NCI-H1417 treated with DMSO at 0.1 percent for 48 hours (cell line): ENCODE data around the gene ABHD4.
"Not testable (repeated sequence)": the region's sequence is repeated elsewhere in the genome, so short reads cannot be mapped to it uniquely, and the experiment has no call there.

Source experiments
- DNase-seq: peaks from one replicate; lab custom pipeline; 2025; lab: John Stamatoyannopoulos, UW

ABHD4 gene

DNA sequence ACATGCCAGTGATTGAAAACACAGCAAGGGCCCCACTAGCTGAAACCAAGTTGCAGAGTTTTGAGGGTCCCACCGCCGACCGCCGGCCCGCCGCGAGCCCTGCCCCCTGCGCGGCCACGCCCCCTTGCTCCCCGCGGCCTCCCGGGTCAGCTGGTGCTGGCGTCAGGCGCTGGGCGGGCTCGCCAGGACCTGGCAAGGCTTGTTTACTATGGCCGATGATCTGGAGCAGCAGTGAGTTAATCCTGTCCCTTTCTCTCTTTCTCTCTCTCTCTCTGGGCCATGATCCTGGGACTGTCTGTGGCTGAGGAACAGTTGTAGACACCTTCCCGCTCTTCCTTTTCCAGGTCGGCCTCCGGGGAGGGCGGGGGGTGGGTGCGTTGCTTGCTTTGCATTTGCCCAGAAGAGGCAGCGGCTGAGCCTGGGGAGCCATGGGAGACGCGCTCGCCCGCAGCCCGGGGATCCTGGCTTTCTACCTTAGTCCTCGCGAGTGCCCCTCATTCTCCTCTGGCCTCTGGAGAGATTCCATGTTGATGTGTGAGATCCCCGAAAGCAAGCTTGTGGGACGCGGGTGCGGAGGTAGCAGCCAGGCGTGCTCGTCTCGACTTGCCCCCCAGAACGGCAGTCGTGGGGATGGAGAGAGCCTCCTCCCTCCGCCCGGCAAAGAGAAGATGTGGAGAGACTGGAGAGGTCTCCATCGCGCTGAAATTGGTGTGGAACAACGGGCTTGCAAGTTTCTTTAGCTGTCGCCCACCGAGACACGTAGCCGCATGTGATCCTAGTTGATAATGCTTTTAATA, at the start of gene ABHD4:
TSS of gene ABHD4 (plus strand) at position 202 of the 797 bp plus-strand sequence. CDS start at position 209, 7 bp downstream.
- no peak for DNase-seq

GRCh38 chr14:22549324-22549962, 48.7 kb upstream of the ABHD4 start:
- DNase-seq, result no peak

- no peak for DNase-seq
These were observed 48.0 kb upstream of the ABHD4 start for GRCh38 chr14:22549981-22550673.

GRCh38 chr14:22551605-22551997, 46.5 kb upstream of the ABHD4 start:
- no peak for DNase-seq

GRCh38 chr14:22552001-22552826, 45.9 kb upstream of the ABHD4 start:
- DNase-seq, result no peak

DNA sequence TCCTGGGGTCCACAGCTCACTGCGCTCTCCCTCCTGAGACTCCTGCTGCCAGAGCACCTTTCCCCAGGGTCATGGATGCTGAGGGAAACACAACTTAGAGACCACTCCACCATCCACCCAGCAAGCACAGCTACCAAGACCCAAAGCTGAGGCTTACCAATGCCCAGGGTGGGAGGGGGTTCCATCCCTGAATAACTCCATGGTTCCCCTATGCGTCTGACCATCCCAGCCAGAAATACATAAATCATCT, 45.3 kb upstream of the ABHD4 start:
- DNase-seq, result no peak

- no peak for DNase-seq
These were observed 44.7 kb upstream of the ABHD4 start for GRCh38 chr14:22553445-22553844.

DNA sequence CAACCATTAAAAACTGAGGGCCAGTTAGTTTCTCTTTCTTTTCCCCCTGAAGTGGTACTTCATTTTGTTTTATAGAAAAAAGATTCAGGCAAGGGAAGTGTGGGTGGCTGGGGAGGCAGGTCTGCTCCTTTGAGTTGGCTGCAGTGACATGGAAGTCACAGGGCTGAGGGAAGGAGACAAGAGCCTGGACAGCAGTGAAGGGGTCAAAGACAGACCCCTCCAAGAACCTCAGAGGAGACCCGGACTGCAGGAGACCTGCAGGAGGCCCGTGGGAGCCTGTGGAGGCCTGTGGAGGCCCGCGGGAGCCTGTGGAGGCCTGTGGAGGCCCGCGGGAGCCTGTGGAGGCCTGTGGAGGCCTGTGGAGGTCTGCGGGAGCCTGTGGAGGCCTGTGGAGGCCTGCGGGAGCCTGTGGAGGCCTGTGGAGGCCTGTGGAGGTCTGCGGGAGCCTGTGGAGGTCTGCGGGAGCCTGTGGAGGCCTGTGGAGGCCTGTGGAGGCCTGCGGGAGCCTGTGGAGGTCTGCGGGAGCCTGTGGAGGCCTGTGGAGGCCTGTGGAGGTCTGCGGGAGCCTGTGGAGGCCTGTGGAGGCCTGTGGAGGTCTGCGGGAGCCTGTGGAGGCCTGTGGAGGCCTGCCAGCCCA, 44.1 kb upstream of the ABHD4 start:
- not testable (repeated sequence) for DNase-seq

- DNase-seq, result no peak
These were observed 43.4 kb upstream of the ABHD4 start for GRCh38 chr14:22554498-22555383.

- DNase-seq, result no peak
These were observed 42.6 kb upstream of the ABHD4 start for GRCh38 chr14:22555384-22556011.

DNA sequence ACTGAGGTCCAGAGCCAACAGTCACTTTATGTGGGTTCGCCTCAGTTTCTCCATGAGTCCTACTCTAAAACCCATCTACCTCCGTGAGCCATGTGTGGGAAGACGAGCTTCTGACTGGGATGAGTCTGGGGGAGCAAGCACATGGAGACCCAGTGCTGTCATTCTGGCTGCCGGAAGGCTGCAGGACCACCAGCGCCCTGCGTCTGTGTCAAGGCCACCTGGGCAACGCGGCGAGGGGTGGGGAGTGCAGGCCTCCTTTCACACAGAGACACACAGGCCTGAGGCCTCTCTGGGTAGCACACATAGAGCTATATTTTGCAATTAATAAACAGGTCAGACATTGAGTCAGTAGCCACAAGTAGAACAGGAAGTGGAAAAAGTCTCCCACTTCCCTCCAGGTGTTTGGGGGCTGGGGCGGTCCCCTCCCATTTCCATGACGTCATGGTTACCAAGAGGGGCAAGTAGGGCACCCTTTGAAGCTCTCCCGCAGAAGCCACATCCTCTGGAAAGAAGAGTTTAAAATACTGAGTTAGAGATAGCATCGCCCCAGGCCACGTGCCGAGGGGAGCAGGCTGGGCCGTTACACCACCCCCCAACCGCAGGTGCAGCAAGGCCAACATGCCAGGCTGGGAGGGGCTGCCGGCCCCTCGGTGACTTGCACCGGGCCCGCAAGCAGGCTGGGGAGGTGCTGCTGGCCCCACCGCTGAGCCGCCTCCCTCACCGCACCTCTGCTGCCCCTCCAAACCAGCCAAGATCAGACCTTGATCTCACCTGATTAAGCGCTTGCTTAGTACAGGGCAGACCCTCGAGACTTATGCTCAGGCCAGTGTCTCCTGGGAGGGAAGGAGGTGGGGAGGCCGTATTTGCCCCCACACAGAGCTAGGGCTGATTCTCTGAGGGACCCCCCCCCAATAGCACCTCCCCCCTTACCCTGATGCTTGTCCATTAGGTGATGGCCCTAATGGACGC, 41.8 kb upstream of the ABHD4 start:
- no peak for DNase-seq

DNA sequence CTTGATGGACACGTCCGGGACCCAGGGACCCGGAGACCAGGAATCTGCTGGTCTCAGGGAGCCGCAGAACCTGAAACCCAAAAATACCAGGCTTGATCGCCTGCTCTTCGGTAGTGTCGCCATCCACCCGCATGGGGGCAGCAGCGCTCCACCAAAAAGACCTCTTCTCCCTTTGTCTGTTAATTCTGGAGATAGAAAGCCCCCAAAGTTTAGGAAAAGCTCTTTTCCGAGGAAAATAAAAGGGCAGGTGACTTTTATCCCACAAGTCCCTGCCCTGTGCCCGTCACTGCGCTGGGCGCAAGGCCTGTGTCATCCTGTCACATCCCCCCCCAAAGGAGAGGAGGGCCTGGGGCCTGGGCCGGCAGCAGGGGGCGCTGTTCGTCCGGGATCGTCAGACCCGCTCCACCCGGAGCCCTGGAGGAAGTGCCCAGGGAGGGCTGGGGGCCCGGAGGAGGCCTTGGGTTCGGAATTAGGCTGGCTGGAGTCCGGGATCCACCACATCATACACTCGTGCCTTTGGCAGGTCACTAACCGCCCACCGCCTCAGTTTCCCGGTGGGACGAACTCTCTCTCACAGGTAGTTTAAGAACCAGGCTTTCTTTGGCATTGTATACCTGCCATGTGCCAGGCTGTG, 41.0 kb upstream of the ABHD4 start:
- peak; percentile 25 for DNase-seq

GRCh38 chr14:22557846-22558220, 40.3 kb upstream of the ABHD4 start:
- no peak for DNase-seq

DNA sequence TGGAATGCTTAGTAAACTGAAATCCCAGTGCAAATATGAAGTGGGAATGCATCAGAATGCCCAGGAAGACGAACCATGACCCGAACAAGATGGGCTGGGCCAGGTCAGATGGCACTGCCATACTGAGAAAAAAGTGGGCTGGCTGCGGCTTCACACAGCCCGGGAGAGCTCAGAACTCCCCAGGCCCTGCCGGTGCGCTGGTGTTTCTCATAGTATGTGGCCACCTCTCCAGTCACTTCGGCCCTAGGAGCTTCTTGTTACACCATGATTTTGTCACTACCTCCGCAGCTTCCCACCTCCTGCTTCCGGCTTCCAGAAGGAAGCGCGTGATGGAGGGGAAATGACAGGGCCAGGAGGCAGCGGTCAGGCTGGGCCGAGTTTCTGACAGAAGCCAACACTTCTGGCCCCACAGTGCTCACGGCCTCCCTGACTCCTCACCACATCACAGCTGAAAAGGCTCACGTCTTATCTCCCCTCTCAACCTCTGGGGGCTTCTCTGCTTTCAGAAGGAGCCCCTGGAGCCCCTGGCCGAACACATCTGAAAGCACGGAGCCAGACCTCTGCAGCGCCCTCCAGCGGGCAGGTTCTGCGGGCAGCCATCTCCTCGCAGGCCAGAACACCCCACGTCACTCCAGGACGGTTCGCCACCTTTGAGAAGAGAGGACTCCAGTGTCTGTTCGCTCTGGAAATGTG, 39.7 kb upstream of the ABHD4 start:
- no peak for DNase-seq

DNA sequence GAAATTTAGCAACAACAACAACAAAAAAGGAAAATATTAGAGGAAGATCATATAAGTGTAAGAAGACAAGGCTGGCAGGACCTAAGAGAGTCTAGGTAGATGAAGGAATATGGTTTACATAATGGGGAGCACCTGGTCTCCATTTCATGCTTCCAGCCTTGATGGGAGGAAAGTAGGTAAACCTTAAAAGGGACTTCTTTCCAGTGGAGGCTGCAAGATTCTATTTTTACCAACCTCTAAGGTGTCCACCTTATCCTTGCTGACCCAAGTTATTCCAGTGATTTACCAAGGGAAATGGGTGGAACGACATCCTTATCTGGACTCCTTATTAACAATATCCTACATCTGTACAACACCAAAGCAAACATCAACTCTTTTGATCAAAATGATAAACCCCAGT, 39.1 kb upstream of the ABHD4 start:
- no peak for DNase-seq

DNA sequence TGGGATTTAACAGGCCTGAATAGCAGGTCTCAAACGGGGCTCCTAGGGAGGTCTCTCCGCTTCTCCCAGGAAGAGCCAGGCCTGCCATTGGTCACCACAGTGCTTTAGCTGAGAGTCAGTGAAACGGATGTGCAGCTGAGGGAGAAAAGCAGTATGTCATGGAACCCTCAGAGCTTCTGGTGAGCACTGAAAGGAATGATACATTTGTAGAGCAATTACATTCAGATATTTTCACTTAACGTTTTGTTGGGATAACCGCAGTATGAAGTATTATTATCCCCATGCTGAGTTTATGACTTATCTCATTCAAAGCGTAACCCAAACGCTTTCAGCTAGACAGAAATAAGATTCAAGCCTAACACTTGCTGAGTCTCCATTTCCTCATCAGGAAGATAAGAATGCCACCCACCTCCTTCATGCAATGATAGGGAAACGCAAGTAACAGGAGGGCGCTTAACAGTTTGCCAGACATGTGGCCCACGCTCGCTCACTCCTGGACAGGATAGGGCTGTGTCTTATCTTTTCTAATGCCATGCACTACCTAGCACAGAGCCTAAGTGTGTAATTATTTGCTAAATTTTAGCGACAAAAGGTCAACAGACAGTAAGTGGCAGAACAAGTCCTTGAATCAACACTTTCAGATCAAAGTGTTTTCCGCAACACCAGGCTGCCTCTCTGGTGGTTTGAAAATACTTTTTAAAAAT, 37.3 kb upstream of the ABHD4 start:
- DNase-seq, result peak; percentile 2

- DNase-seq, result no peak
These were observed 36.8 kb upstream of the ABHD4 start for GRCh38 chr14:22561366-22561660.
